ENCODE results near the gene ZNRF3.

Gene ZNRF3

DNA sequence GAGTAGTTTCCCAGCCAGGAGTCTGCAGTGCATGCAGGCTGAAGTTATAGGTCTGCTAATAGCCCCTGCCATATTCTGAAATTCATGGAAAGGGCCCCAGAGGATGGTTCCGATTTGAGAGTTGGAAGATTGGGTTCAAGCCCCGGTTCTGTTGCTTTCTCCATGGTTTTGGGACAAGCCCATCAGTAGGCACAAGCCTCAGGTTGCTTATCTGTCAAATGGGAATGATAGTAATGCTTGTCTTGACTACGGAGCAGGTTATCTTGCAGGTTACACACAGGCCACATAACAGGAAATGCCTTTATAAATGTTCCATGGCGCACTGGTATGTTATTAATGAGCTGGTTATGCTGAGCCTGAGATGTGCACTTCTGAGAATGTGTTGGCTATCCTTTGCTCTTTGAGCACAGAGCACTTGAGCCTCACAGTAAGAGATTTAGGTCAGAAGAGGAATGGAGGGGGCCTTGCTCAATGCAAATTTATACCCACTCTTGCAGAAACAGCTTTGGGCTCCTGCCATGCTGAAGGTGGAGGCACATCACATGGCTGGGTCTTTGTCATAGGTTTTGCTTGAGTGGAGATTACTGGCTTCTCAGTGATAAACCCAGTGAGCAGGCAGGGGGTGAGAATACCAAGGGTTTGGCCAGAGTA is 47.1 kb downstream of the ZNRF3 start:
- TF ChIP-seq EP300 (IDR thresholded peaks at IDR 0.05; ENCODE audit: borderline replicate concordance) (peak; percentile 64), ZBTB7A (IDR thresholded peaks at IDR 0.05; ENCODE audit: low read depth) (no peak), YY1 (IDR thresholded peaks at IDR 0.05; ENCODE audit: low read depth) (no peak), RAD21 (IDR thresholded peaks at IDR 0.05; ENCODE audit: low read depth) (no peak), USF1 (IDR thresholded peaks at IDR 0.05) (peak; percentile 62), TEAD4 (IDR thresholded peaks at IDR 0.05) (peak; percentile 33), FOXM1 (IDR thresholded peaks at IDR 0.05; ENCODE audit: borderline replicate concordance, low read depth) (peak; percentile 39; the same call in 1 of the 2 replicates), EGR1 (IDR thresholded peaks at IDR 0.05) (no peak), CREB1 (IDR thresholded peaks at IDR 0.05; ENCODE audit: low read depth) (no peak), REST (IDR thresholded peaks at IDR 0.05; ENCODE audit: low read depth) (no peak), MAX (IDR thresholded peaks at IDR 0.05) (peak; percentile 72), CEBPB (IDR thresholded peaks at IDR 0.05) (peak; percentile 57), TAF1 (IDR thresholded peaks at IDR 0.05; ENCODE audit: low read depth) (no peak), TCF12 (IDR thresholded peaks at IDR 0.05; ENCODE audit: low read depth) (peak; percentile 22; the same call in 1 of the 2 replicates), NFIC (IDR thresholded peaks at IDR 0.05) (peak; percentile 54; the same call in 1 of the 2 replicates)

- TF ChIP-seq EP300 (IDR thresholded peaks at IDR 0.05; ENCODE audit: borderline replicate concordance) (0 out of 2 replicates have a peak, but pooled peaks have one; percentile 15), MAX (IDR thresholded peaks at IDR 0.05) (no peak)
These were observed 48.6 kb downstream of the ZNRF3 start for GRCh38 chr22:28931844-28932567.

GRCh38 chr22:28933321-28933720 is 49.9 kb downstream of the ZNRF3 start:
- TF ChIP-seq FOXM1 (IDR thresholded peaks at IDR 0.05; ENCODE audit: borderline replicate concordance, low read depth) (no peak), CEBPB (IDR thresholded peaks at IDR 0.05) (no peak), TCF12 (IDR thresholded peaks at IDR 0.05; ENCODE audit: low read depth) (no peak), REST (IDR thresholded peaks at IDR 0.05; ENCODE audit: low read depth) (no peak), YY1 (IDR thresholded peaks at IDR 0.05; ENCODE audit: low read depth) (no peak)

- no peak for TF ChIP-seq MAX (IDR thresholded peaks at IDR 0.05)
- no peak for TF ChIP-seq EGR1 (IDR thresholded peaks at IDR 0.05)
- TF ChIP-seq FOXM1 (IDR thresholded peaks at IDR 0.05; ENCODE audit: borderline replicate concordance, low read depth) = no peak
- no peak for TF ChIP-seq EP300 (IDR thresholded peaks at IDR 0.05; ENCODE audit: borderline replicate concordance)
- no peak for TF ChIP-seq NFIC (IDR thresholded peaks at IDR 0.05)
- no peak for TF ChIP-seq TAF1 (IDR thresholded peaks at IDR 0.05; ENCODE audit: low read depth)
- TF ChIP-seq TCF12 (IDR thresholded peaks at IDR 0.05; ENCODE audit: low read depth) = no peak
- TF ChIP-seq CEBPB (IDR thresholded peaks at IDR 0.05) = no peak
- TF ChIP-seq CREB1 (IDR thresholded peaks at IDR 0.05; ENCODE audit: low read depth) = no peak
- TF ChIP-seq TEAD4 (IDR thresholded peaks at IDR 0.05) = no peak
- TF ChIP-seq USF1 (IDR thresholded peaks at IDR 0.05) = no peak
These were observed 50.7 kb downstream of the ZNRF3 start for GRCh38 chr22:28934026-28934425.

- TF ChIP-seq FOXM1 (IDR thresholded peaks at IDR 0.05; ENCODE audit: borderline replicate concordance, low read depth) (no peak), NFIC (IDR thresholded peaks at IDR 0.05) (no peak), USF1 (IDR thresholded peaks at IDR 0.05) (peak; percentile 26; the same call in 1 of the 2 replicates)
These were observed 51.8 kb downstream of the ZNRF3 start for GRCh38 chr22:28935140-28935539.

Data from Ishikawa (cell line).